H9 (cell line): ENCODE measurements around the gene RNASE7. TPM values are rescaled to one million over a fixed set of nuclear protein-coding genes. Genes with fewer than 3 reads are reported as not detected.

Experiments used
- DNase-seq: peaks from one replicate; pipeline ENCODE4 v3.0.0-alpha.2; 2017
- H2AFZ ChIP-seq: one replicate; pipeline ENCODE4 v1.6.1; 2013; ENCODE audit warnings: mild to moderate bottlenecking, low read length, control low read depth, moderate library complexity
- H2AK5ac ChIP-seq: 2 replicates; pipeline ENCODE4 v1.6.1; 2013; ENCODE audit warnings: low read length, control low read depth, mixed read lengths; ENCODE audit not compliant: insufficient read length
- H2BK120ac ChIP-seq: one replicate; pipeline ENCODE4 v1.6.1; 2013; ENCODE audit warnings: low read depth, mild to moderate bottlenecking, low read length, control low read depth, inconsistent platforms; ENCODE audit not compliant: poor library complexity, severe bottlenecking
- H2BK12ac ChIP-seq: 2 replicates; pipeline ENCODE4 v1.6.1; 2013; ENCODE audit warnings: low read length, control low read depth, mixed read lengths, low read depth; ENCODE audit not compliant: insufficient read length
- H2BK15ac ChIP-seq: 2 replicates; pipeline ENCODE4 v1.6.1; 2013; ENCODE audit warnings: low read depth, low read length, control low read depth
- H2BK20ac ChIP-seq: one replicate; pipeline ENCODE4 v1.6.1; 2013; ENCODE audit warnings: low read depth, mild to moderate bottlenecking, low read length, control low read depth, inconsistent platforms; ENCODE audit not compliant: poor library complexity, severe bottlenecking
- H2BK5ac ChIP-seq: 2 replicates; pipeline ENCODE4 v1.6.1; 2013; ENCODE audit warnings: low read length, control low read depth, mixed read lengths; ENCODE audit not compliant: insufficient read length
- H3K14ac ChIP-seq: 2 replicates; pipeline ENCODE4 v1.6.1; 2013; ENCODE audit warnings: low read length, control low read depth; ENCODE audit not compliant: insufficient read depth
- H3K18ac ChIP-seq: 2 replicates; pipeline ENCODE4 v1.6.1; 2013; ENCODE audit warnings: low read depth, mild to moderate bottlenecking, mixed read lengths, low read length, control low read depth; ENCODE audit not compliant: insufficient read length
- H3K23ac ChIP-seq: 2 replicates; pipeline ENCODE4 v1.6.1; 2013; ENCODE audit warnings: low read length, control low read depth, mixed read lengths, low read depth; ENCODE audit not compliant: insufficient read length
- H3K23me2 ChIP-seq: 2 replicates; pipeline ENCODE4 v1.6.1; 2013; ENCODE audit warnings: low read depth, mild to moderate bottlenecking, mixed read lengths, low read length, control low read depth; ENCODE audit not compliant: insufficient read length, poor library complexity, severe bottlenecking
- H3K27ac ChIP-seq: 2 replicates; pipeline ENCODE4 v1.5.1; 2013; ENCODE audit warnings: low read length, control low read depth, mixed read lengths, low read depth; ENCODE audit not compliant: insufficient read length
- H3K27me3 ChIP-seq: 2 replicates; pipeline ENCODE4 v1.6.1; 2013; ENCODE audit warnings: low read length, control low read depth, inconsistent platforms; ENCODE audit not compliant: insufficient read depth
- H3K4ac ChIP-seq: 2 replicates; pipeline ENCODE4 v1.6.1; 2013; ENCODE audit warnings: low read depth, mild to moderate bottlenecking, control low read depth, inconsistent platforms, low read length, moderate library complexity
- H3K4me1 ChIP-seq: 2 replicates; pipeline ENCODE4 v1.6.1; 2013; ENCODE audit warnings: low read length, control low read depth, inconsistent platforms; ENCODE audit not compliant: insufficient read depth
- H3K4me2 ChIP-seq: 2 replicates; pipeline ENCODE4 v1.6.1; 2013; ENCODE audit warnings: low read length, control low read depth, mixed read lengths; ENCODE audit not compliant: insufficient read length, insufficient read depth
- H3K56ac ChIP-seq: 2 replicates; pipeline ENCODE4 v1.6.1; 2013; ENCODE audit warnings: low read depth, mild to moderate bottlenecking, mixed read lengths, low read length, control low read depth; ENCODE audit not compliant: insufficient read length
- H3K79me1 ChIP-seq: 2 replicates; pipeline ENCODE4 v1.6.1; 2013; ENCODE audit warnings: low read depth, mild to moderate bottlenecking, moderate library complexity, low read length, control low read depth, inconsistent platforms; ENCODE audit not compliant: insufficient read depth, poor library complexity, severe bottlenecking
- H3K79me2 ChIP-seq: 2 replicates; pipeline ENCODE4 v1.6.1; 2013; ENCODE audit warnings: low read length, control low read depth, inconsistent platforms; ENCODE audit not compliant: insufficient read depth
- H3K9ac ChIP-seq: 2 replicates; pipeline ENCODE4 v1.6.1; 2013; ENCODE audit warnings: low read length, control low read depth, mixed read lengths; ENCODE audit not compliant: insufficient read length; ENCODE audit errors: extremely low read depth
- H3K9me3 ChIP-seq: one replicate; pipeline ENCODE4 v1.6.1; 2013; ENCODE audit warnings: low read depth, low read length, inconsistent platforms; ENCODE audit not compliant: control insufficient read depth
- H3T11ph ChIP-seq: one replicate; pipeline ENCODE4 v1.6.1; 2013; ENCODE audit warnings: mild to moderate bottlenecking, low read length, control low read depth, inconsistent platforms
- H4K20me1 ChIP-seq: one replicate; pipeline ENCODE4 v1.6.1; 2013; ENCODE audit not compliant: control insufficient read depth, insufficient read length, insufficient read depth
- H4K5ac ChIP-seq: 2 replicates; pipeline ENCODE4 v1.6.1; 2013; ENCODE audit warnings: low read depth, mild to moderate bottlenecking, mixed read lengths, low read length, control low read depth; ENCODE audit not compliant: insufficient read length
- H4K8ac ChIP-seq: replicated peaks from 2 replicates; pipeline ENCODE4 v1.6.1; 2013; ENCODE audit warnings: low read length, control low read depth, mixed read lengths, low read depth; ENCODE audit not compliant: insufficient read length
- H4K91ac ChIP-seq: 2 replicates; pipeline ENCODE4 v1.6.1; 2013; ENCODE audit warnings: low read depth, mild to moderate bottlenecking, moderate library complexity, mixed read lengths, low read length, control low read depth; ENCODE audit not compliant: insufficient read length
- H3K27ac Mint-ChIP-seq, 3 experiments: 2 replicates in 2 of 3; 3 replicates in 1 of 3; pipeline ENCODE4 v1.8.0; 2020 to 2021; ENCODE audit warnings: mixed read lengths in 3 of 3, mild to moderate bottlenecking in 1 of 3, moderate library complexity in 1 of 3
- H3K27me3 Mint-ChIP-seq: 2 replicates; pipeline ENCODE4 v1.8.0; 2021; ENCODE audit warnings: low read depth, mild to moderate bottlenecking, moderate library complexity, mixed read lengths
- H3K36me3 Mint-ChIP-seq, 3 experiments: 2 replicates in 2 of 3; 3 replicates in 1 of 3; pipeline ENCODE4 v1.8.0; 2020 to 2021; ENCODE audit warnings: low read depth in 3 of 3, mixed read lengths in 3 of 3; ENCODE audit not compliant: insufficient read depth in 1 of 3
- H3K4me1 Mint-ChIP-seq, 2 experiments: 2 replicates each; pipeline ENCODE4 v1.8.0; 2020; ENCODE audit warnings: mixed read lengths in 2 of 2
- H3K4me3 Mint-ChIP-seq, 2 experiments: 2 replicates in 1 of 2; 3 replicates in 1 of 2; pipeline ENCODE4 v1.8.0; 2020 to 2021; ENCODE audit warnings: mild to moderate bottlenecking in 2 of 2, mixed read lengths in 2 of 2, moderate library complexity in 1 of 2
- H3K9me3 Mint-ChIP-seq, 2 experiments: 2 replicates in 1 of 2; 3 replicates in 1 of 2; pipeline ENCODE4 v1.8.0; 2020; ENCODE audit warnings: mild to moderate bottlenecking in 2 of 2, mixed read lengths in 2 of 2, moderate library complexity in 1 of 2
- CTCF ChIP-seq: fragments of 200-600 bp; sonication (generic); conservative IDR thresholded peaks from 3 replicates; pipeline ENCODE4 v1.8.0; 2021; ENCODE audit warnings: antibody characterized with exemption, mild to moderate bottlenecking
- WGBS: extraction: QIAGEN DNeasy Blood & Tissue Kit; methylation state at CpG from one replicate; pipeline ENCODE4 v1.1.7; 2013; ENCODE audit warnings: missing lambda C conversion rate, low lambda C conversion rate, mixed read lengths; ENCODE audit not compliant: insufficient read length; ENCODE audit errors: extremely low coverage; 5-methylcytosine and 5-hydroxymethylcytosine counted together
- total RNA-seq: library from RNA; stranded (reverse); gene quantifications from 2 replicates; pipeline ENCODE4 v1.2.1, GENCODE V29; 2021

RNASE7 gene
- total RNA-seq, 1 experiment from 2014 or later = not detected

GRCh38 chr14:21047378-21047781, 5.2 kb downstream of the RNASE7 start:
- no peak overlapping the region for H3K4me3 Mint-ChIP-seq
- no peak overlapping the region for H3K14ac ChIP-seq
- no peak overlapping the region for H3K4ac ChIP-seq
- H3T11ph ChIP-seq = no peak overlapping the region
- no peak for TF ChIP-seq CTCF
- H2AFZ ChIP-seq = no peak overlapping the region
- no peaks in the 10 kb centered on the region for H3K36me3 Mint-ChIP-seq
- H3K79me1 ChIP-seq = no peaks in the 10 kb centered on the region
- H4K20me1 ChIP-seq = no peaks in the 10 kb centered on the region
- H2AK5ac ChIP-seq = no peak overlapping the region
- H3K27ac Mint-ChIP-seq = no peak overlapping the region
- peaks cover 4% of the 10 kb centered on the region in 2 experiments; a peak in 3 of 4 replicates for H3K4me1 Mint-ChIP-seq
- H2BK20ac ChIP-seq = no peak overlapping the region
- no peak overlapping the region for H3K27ac ChIP-seq
- H3K4me1 ChIP-seq = no peaks in the 10 kb centered on the region
- no peak for DNase-seq
- no peak overlapping the region for H2BK120ac ChIP-seq
- H2BK5ac ChIP-seq = no peak overlapping the region
- no peaks in the 10 kb centered on the region for H3K27me3 ChIP-seq
- H3K9me3 Mint-ChIP-seq = no peaks in the 10 kb centered on the region
- no peak overlapping the region for H3K18ac ChIP-seq
- H4K5ac ChIP-seq = no peak overlapping the region
- WGBS = no CpG with 5 or more reads among the region's 2 CpGs
- H3K23ac ChIP-seq = no peak overlapping the region
- H3K9ac ChIP-seq = no peak overlapping the region
- H3K27me3 Mint-ChIP-seq = peaks cover 25% of the 10 kb centered on the region
- H3K4me2 ChIP-seq = no peak overlapping the region
- no peaks in the 10 kb centered on the region for H3K79me2 ChIP-seq
- H4K8ac ChIP-seq = no peak overlapping the region
- no peak overlapping the region for H2BK15ac ChIP-seq
- no peak overlapping the region for H2BK12ac ChIP-seq
- no peaks in the 10 kb centered on the region for H3K9me3 ChIP-seq
- no peak overlapping the region for H3K56ac ChIP-seq
- no peak overlapping the region for H4K91ac ChIP-seq
- no peaks in the 10 kb centered on the region for H3K23me2 ChIP-seq
